ENCODE data around the gene FAM241B. TPM values are rescaled to one million over a fixed set of nuclear protein-coding genes. Genes with fewer than 3 reads are reported as not detected.
A peak's percentile ranks its signal among the peaks of the same experiment; 100 is the strongest.

FAM241B gene
- total RNA-seq, 1 donor from 2014 or later = 6.1 TPM

GRCh38 chr10:69645296-69646184 lies 15.5 kb downstream of the FAM241B start:
- intact Hi-C loops (cut with DNase I) = loop anchor here (10.0 kb wide), 1 partner anchor 269 kb away; no protein-coding TSS in a partner anchor
- no peak for DNase-seq (ENCODE audit: low spot score)
- no peak for ATAC-seq

- no peak for ATAC-seq
- intact Hi-C loops (cut with DNase I) = loop anchor here (10.0 kb wide), 1 partner anchor 268 kb away; no protein-coding TSS in a partner anchor
- no peak for DNase-seq (ENCODE audit: low spot score)
Measured at GRCh38 chr10:69646185-69647060, 16.4 kb downstream of the FAM241B start.

- intact Hi-C loops (cut with DNase I) = loop anchor here (10.0 kb wide), 1 partner anchor 268 kb away; no protein-coding TSS in a partner anchor
- no peak for ATAC-seq
Measured at GRCh38 chr10:69647126-69647525, 17.1 kb downstream of the FAM241B start.

GRCh38 chr10:69647819-69648218 lies 17.8 kb downstream of the FAM241B start:
- intact Hi-C loops (cut with DNase I) = loop anchor here (10.0 kb wide), 1 partner anchor 267 kb away; no protein-coding TSS in a partner anchor
- DNase-seq (ENCODE audit: low spot score) (no peak), ATAC-seq (no peak)

More at GRCh38 chr10:69647126-69647525, 17.1 kb downstream of the FAM241B start:
- no peak for DNase-seq (ENCODE audit: low spot score)

- DNase-seq (ENCODE audit: low spot score) = no peak
- no peak for ATAC-seq
- intact Hi-C loops (cut with DNase I) = loop anchor here (10.0 kb wide), 1 partner anchor 266 kb away; no protein-coding TSS in a partner anchor
Measured at GRCh38 chr10:69648461-69648860, 18.4 kb downstream of the FAM241B start.

GRCh38 chr10:69649786-69650550 lies 19.9 kb downstream of the FAM241B start:
- no peak for ATAC-seq
- intact Hi-C loops (cut with DNase I) = loop anchor here (2.0 to 10.0 kb wide), 2 partner anchors 67 to 265 kb away; no protein-coding TSS in a partner anchor
- no peak for DNase-seq (ENCODE audit: low spot score)

GRCh38 chr10:69650589-69651261 lies 20.7 kb downstream of the FAM241B start:
- intact Hi-C loops (cut with DNase I) = loop anchor here (2.0 kb wide), 1 partner anchor 66 kb away; no protein-coding TSS in a partner anchor
- DNase-seq (ENCODE audit: low spot score) = no peak
- no peak for ATAC-seq

GRCh38 chr10:69651362-69651761 lies 21.3 kb downstream of the FAM241B start:
- intact Hi-C loops (cut with DNase I) = loop anchor here (2.0 kb wide), 1 partner anchor 65 kb away; no protein-coding TSS in a partner anchor
- DNase-seq (ENCODE audit: low spot score) (no peak), ATAC-seq (no peak)

- DNase-seq (ENCODE audit: low spot score) (no peak), ATAC-seq (no peak)
- intact Hi-C loops (cut with DNase I) = no loop called here
Measured at GRCh38 chr10:69652111-69652856, 22.2 kb downstream of the FAM241B start.

- no peak for ATAC-seq
- intact Hi-C loops (cut with DNase I) = no loop called here
- no peak for DNase-seq (ENCODE audit: low spot score)
Measured at GRCh38 chr10:69652857-69653199, 22.8 kb downstream of the FAM241B start.

- no peak for ATAC-seq
- DNase-seq (ENCODE audit: low spot score) = no peak
- intact Hi-C loops (cut with DNase I) = no loop called here
Measured at GRCh38 chr10:69653561-69653960, 23.5 kb downstream of the FAM241B start.

GRCh38 chr10:69655124-69655867 lies 25.2 kb downstream of the FAM241B start:
- ATAC-seq = no peak
- intact Hi-C loops (cut with DNase I) = no loop called here
- no peak for DNase-seq (ENCODE audit: low spot score)

- intact Hi-C loops (cut with DNase I) = no loop called here
- ATAC-seq (peak; percentile 66), DNase-seq (ENCODE audit: low spot score) (no peak)
Measured at GRCh38 chr10:69655868-69656555, 26.0 kb downstream of the FAM241B start.

GRCh38 chr10:69656742-69657269 lies 26.8 kb downstream of the FAM241B start:
- no peak for ATAC-seq
- intact Hi-C loops (cut with DNase I) = no loop called here
- no peak for DNase-seq (ENCODE audit: low spot score)

- DNase-seq (ENCODE audit: low spot score) = no peak
- intact Hi-C loops (cut with DNase I) = no loop called here
- no peak for ATAC-seq
Measured at GRCh38 chr10:69657430-69657829, 27.4 kb downstream of the FAM241B start.

- DNase-seq (ENCODE audit: low spot score) (no peak), ATAC-seq (no peak)
- intact Hi-C loops (cut with DNase I) = no loop called here
Measured at GRCh38 chr10:69657866-69658265, 27.8 kb downstream of the FAM241B start.

Measured in sciatic nerve (tissue), 2 donors.